A549 (cell line): ENCODE data around the gene PRXL2B. TPM values are rescaled to one million over a fixed set of nuclear protein-coding genes. Genes with fewer than 3 reads are reported as not detected.

Source experiments
- ATAC-seq, 2 experiments: fragments of 200-7000 bp in 1 of 2; fragments of >200 bp in 1 of 2; cut with Nextera tagmentation in 1 of 2; cut with Tn5 transposase in 1 of 2; 3 replicates each; pipeline versions ENCODE4 v1.8.0 to v1.9.1; 2018 to 2020; ENCODE audit warnings: mild to moderate bottlenecking in 1 of 2, moderate library complexity in 1 of 2
- CTCF ChIA-PET: fragments of 300-600 bp; sonication (Branson Sonifier 250); formaldehyde crosslinking; extraction: SDS; loops from one replicate; lab custom pipeline; 2021; ENCODE audit warnings: antibody characterized with exemption, inconsistent platforms; lab: Yijun Ruan, JAX
- POLR2A ChIA-PET: fragments of 350-600 bp; formaldehyde crosslinking; extraction: SDS; loops from one replicate; lab custom pipeline; 2021; ENCODE audit warnings: antibody characterized with exemption, inconsistent platforms; lab: Yijun Ruan, JAX
- DNase-seq, 2 experiments: peaks; one replicate each; pipeline versions ENCODE4 v3.0.0 to v3.0.0-alpha.2; 2011 to 2016; ENCODE audit warnings: low read depth in 1 of 2, low spot score in 1 of 2
- FAIRE-seq: peaks from 2 replicates; lab custom pipeline; 2011; peaks lifted over from hg19 to GRCh38; lab: Jason Lieb, UNC
- H3K27ac ChIP-seq, 2 experiments: fragments of >200 bp; sonication (Bioruptor Twin); formaldehyde crosslinking; 3 replicates each; pipeline ENCODE4 v1.5.1; 2016 to 2017
- H3K4me1 ChIP-seq: fragments of >200 bp; sonication (Bioruptor Twin); formaldehyde crosslinking; 3 replicates; pipeline ENCODE4 v1.6.1; 2016
- H3K4me2 ChIP-seq: fragments of >200 bp; sonication (Bioruptor Twin); formaldehyde crosslinking; 3 replicates; pipeline ENCODE4 v1.6.1; 2016
- H3K4me3 ChIP-seq: fragments of >200 bp; sonication (Bioruptor Twin); formaldehyde crosslinking; 3 replicates; pipeline ENCODE4 v1.5.1; 2016
- H3K9me3 ChIP-seq: fragments of >200 bp; sonication (Bioruptor Twin); formaldehyde crosslinking; 3 replicates; pipeline ENCODE4 v1.6.1; 2016
- BHLHE40 ChIP-seq: IDR thresholded peaks from 2 replicates; pipeline ENCODE4 v1.6.1; 2012; ENCODE audit warnings: low read depth, low read length, inconsistent platforms
- CBX2 ChIP-seq: fragments of 200-600 bp; sonication (generic); IDR thresholded peaks from 2 replicates; pipeline ENCODE4 v1.6.1; 2016; ENCODE audit warnings: low read depth, mild to moderate bottlenecking, borderline replicate concordance
- CBX8 ChIP-seq: fragments of 200-600 bp; sonication (generic); IDR thresholded peaks from 2 replicates; pipeline ENCODE4 v1.6.1; 2016
- CEBPB ChIP-seq, 2 experiments: fragments of >200 bp in 1 of 2; sonication (Bioruptor Twin) in 1 of 2; formaldehyde crosslinking in 1 of 2; IDR thresholded peaks; 2 replicates each; pipeline ENCODE4 v1.6.1; 2012 to 2016
- FOSB ChIP-seq: fragments of 250-450 bp; sonication (Bioruptor Pico); IDR thresholded peaks from 2 replicates; pipeline ENCODE4 v1.5.0; 2020; ENCODE audit warnings: mild to moderate bottlenecking, moderate library complexity
- FOXS1 ChIP-seq: fragments of 250-450 bp; sonication (Bioruptor Pico); IDR thresholded peaks from 2 replicates; pipeline ENCODE4 v1.5.0; 2020; ENCODE audit warnings: mild to moderate bottlenecking, moderate library complexity
- GATA3 ChIP-seq: IDR thresholded peaks from 2 replicates; pipeline ENCODE4 v1.6.1; 2012; ENCODE audit warnings: borderline replicate concordance
- HOXA7 ChIP-seq: fragments of 250-450 bp; sonication (Bioruptor Pico); IDR thresholded peaks from 2 replicates; pipeline ENCODE4 v1.5.0; 2020; ENCODE audit warnings: mild to moderate bottlenecking, moderate library complexity
- HOXB13 ChIP-seq: fragments of 250-450 bp; sonication (Bioruptor Pico); IDR thresholded peaks from 2 replicates; pipeline ENCODE4 v1.5.0; 2020; ENCODE audit warnings: low read depth, mild to moderate bottlenecking, moderate library complexity
- JUN ChIP-seq, 2 experiments: fragments of >200 bp; sonication (Bioruptor Twin); formaldehyde crosslinking; IDR thresholded peaks; 2 replicates in 1 of 2; 3 replicates in 1 of 2; pipeline ENCODE4 v1.6.1; 2016 to 2017
- JUNB ChIP-seq: fragments of >200 bp; sonication (Bioruptor Twin); formaldehyde crosslinking; IDR thresholded peaks from 2 replicates; pipeline ENCODE4 v1.6.1; 2016
- MYC ChIP-seq: IDR thresholded peaks from 2 replicates; pipeline ENCODE4 v1.6.1; 2012; ENCODE audit warnings: mild to moderate bottlenecking, inconsistent platforms, low read length, improper control_type of control experiment, borderline replicate concordance
- PHF8 ChIP-seq: fragments of 200-600 bp; sonication (generic); IDR thresholded peaks from 2 replicates; pipeline ENCODE4 v1.6.1; 2016; ENCODE audit warnings: low read depth, mild to moderate bottlenecking, antibody characterized with exemption, moderate library complexity, borderline replicate concordance
- RCOR1 ChIP-seq: fragments of 150-350 bp; IDR thresholded peaks from 2 replicates; pipeline ENCODE4 v1.6.1; 2014; ENCODE audit warnings: antibody characterized with exemption, low read length, low read depth
- SMC3 ChIP-seq: fragments of >200 bp; sonication (Bioruptor Twin); formaldehyde crosslinking; IDR thresholded peaks from 3 replicates; pipeline ENCODE4 v1.6.1; 2018; ENCODE audit warnings: inconsistent platforms
- TP53 ChIP-seq: fragments of 250-450 bp; sonication (Bioruptor Pico); IDR thresholded peaks from 2 replicates; pipeline ENCODE4 v1.5.0; 2021; ENCODE audit warnings: mild to moderate bottlenecking, moderate library complexity
- WGBS: methylation state at CpG from one replicate; pipeline ENCODE4 v1.1.6; 2017; ENCODE audit errors: missing lambda C conversion rate; 5-methylcytosine and 5-hydroxymethylcytosine counted together
- polyA plus RNA-seq, 4 experiments: library from polyadenylated mRNA; depleted of rRNA in 3 of 4; stranded (reverse); fragments of >200 nt; fragmentation: RNase III in 1 of 4; extraction: RNeasy Plus Mini Kit Qiagen cat#74134 plus additional on column Dnase treatment in 1 of 4; gene quantifications; 2 replicates in 3 of 4; 3 replicates in 1 of 4; pipeline ENCODE4 v1.2.3, GENCODE V29; 2011 to 2017
- TF ChIP-seq, protein P1 (sequence below): IDR thresholded peaks from 2 replicates; pipeline ENCODE4 v1.6.1; 2012
- TF ChIP-seq, protein P2 (sequence below): fragments of 250-450 bp; sonication (Bioruptor Pico); IDR thresholded peaks from 2 replicates; pipeline ENCODE4 v1.5.0; 2021; ENCODE audit warnings: mild to moderate bottlenecking, moderate library complexity, borderline replicate concordance
- TF ChIP-seq, protein P3 (sequence below): IDR thresholded peaks from 2 replicates; pipeline ENCODE4 v1.6.1; 2012; ENCODE audit warnings: low read depth, borderline replicate concordance
- TF ChIP-seq, protein P4 (sequence below): fragments of 150-350 bp; IDR thresholded peaks from 2 replicates; pipeline ENCODE4 v1.6.1; 2014; ENCODE audit warnings: low read depth, mild to moderate bottlenecking, low read length

PRXL2B gene
- polyA plus RNA-seq, 2 of the 4 experiments (the other 2 are of a cell fraction), result 4.4 to 16.4 TPM

DNA sequence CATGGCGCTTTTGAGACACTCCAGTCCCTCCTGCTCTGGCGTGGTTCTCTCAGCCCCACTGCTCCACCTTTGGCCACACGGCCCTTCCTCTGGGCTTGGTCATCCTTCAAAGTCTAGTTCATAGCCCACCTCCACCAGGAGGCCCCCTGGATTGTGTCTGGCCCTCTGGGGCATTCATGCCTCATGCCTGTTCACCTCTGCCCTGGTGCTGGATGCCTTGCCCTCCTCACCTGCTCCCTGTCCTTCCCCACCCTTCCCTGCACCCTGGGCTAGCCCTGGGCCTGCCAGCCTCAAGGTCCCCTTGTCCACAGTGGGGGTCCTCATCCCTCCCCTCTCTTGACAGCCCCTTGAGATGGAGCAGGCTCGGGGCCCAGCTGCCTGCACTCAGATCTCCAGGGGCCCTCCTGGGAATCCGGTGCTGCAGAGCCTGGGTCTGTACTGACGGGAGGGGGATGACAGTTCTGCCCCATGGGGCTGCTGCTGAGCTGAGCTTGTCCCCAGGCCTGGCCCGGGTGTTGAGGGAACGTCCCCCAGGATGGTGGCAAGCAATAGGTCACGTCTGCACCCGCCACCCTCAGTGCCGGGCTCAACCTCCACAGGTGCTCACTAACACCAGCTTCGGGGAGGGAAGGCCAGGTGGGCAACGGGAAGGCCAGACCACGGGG, 18.4 kb downstream of the PRXL2B start:
- ATAC-seq (no peak), FAIRE-seq (no peak), DNase-seq (no peak)
- Histone ChIP-seq H3K4me1 (no peaks in the 10 kb centered on the region), H3K27ac (no peak overlapping the region), H3K9me3 (no peaks in the 10 kb centered on the region), H3K4me2 (no peak overlapping the region), H3K4me3 (no peak overlapping the region)
- ChIA-PET CTCF (no interaction called here), POLR2A (no interaction called here)
- 30% methylated on average over 2 of the region's 14 CpGs for WGBS
- TF ChIP-seq TP53 (CRISPR knock-in tag) (no peak), RCOR1 (no peak)

DNA sequence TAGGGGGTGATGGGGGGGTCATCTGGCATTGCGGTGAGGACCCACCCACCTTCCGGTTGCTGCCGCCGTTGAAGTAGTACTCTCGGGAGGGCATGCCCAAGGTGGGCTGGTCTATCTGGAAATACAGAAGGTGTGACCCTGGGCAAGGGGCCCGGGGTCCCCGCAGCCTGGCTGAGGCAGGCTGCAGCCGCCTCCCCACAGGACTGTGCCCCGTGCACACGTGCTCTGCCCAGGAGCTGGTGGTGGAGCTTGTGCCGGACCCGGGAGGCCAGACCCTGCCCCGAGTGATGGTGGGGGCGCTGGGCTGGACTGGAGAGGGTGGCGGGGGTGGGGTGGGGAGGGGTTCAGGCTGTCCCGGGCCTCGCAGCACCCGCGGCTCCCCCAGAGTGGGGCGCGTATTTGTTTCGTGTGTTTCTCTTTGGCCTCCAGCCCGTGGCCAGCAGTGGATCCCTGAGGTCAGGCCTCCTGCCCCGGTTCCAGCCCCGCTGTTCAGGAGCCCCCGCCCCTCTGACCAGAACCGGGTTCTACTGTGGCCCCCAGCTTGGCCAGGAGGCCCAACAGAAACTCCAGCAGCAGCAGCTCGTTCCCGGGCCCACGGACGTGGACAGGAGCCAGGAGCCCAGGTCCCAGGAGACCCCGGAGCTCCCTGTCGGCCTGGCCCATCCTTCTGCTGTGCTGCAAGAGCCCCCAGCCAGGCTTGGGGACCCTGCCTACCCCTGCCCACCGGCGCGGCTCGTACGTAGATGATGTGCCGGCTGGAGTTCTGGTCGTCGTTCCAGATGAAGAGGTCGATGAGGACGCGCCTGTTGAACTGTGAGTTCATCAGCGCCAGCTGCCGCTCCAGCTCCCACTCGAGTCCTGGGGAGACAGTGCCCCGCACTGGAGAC, 19.2 kb downstream of the PRXL2B start:
- TF ChIP-seq, protein P1, sequence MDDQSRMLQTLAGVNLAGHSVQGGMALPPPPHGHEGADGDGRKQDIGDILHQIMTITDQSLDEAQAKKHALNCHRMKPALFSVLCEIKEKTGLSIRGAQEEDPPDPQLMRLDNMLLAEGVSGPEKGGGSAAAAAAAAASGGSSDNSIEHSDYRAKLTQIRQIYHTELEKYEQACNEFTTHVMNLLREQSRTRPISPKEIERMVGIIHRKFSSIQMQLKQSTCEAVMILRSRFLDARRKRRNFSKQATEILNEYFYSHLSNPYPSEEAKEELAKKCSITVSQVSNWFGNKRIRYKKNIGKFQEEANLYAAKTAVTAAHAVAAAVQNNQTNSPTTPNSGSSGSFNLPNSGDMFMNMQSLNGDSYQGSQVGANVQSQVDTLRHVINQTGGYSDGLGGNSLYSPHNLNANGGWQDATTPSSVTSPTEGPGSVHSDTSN, result no peak
- no peak for TF ChIP-seq HOXA7 (CRISPR knock-in tag)
- no peak for TF ChIP-seq SMC3
- TF ChIP-seq, protein P2, sequence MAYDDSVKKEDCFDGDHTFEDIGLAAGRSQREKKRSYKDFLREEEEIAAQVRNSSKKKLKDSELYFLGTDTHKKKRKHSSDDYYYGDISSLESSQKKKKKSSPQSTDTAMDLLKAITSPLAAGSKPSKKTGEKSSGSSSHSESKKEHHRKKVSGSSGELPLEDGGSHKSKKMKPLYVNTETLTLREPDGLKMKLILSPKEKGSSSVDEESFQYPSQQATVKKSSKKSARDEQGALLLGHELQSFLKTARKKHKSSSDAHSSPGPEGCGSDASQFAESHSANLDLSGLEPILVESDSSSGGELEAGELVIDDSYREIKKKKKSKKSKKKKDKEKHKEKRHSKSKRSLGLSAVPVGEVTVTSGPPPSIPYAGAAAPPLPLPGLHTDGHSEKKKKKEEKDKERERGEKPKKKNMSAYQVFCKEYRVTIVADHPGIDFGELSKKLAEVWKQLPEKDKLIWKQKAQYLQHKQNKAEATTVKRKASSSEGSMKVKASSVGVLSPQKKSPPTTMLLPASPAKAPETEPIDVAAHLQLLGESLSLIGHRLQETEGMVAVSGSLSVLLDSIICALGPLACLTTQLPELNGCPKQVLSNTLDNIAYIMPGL (CRISPR knock-in tag), result no peak
- no peak for TF ChIP-seq CEBPB (IDR thresholded peaks at IDR 0.05)
- no peak for TF ChIP-seq BHLHE40
- no peak for TF ChIP-seq FOSB (CRISPR knock-in tag)
- POLR2A ChIA-PET, result no interaction called here
- Histone ChIP-seq H3K27ac (no peak overlapping the region), H3K4me3 (no peak overlapping the region), H3K9me3 (no peaks in the 10 kb centered on the region), H3K4me1 (no peaks in the 10 kb centered on the region), H3K4me2 (no peak overlapping the region)
- DNase-seq (no peak), ATAC-seq (no peak), FAIRE-seq (no peak)
- WGBS, result 69% methylated on average over 9 of the region's 48 CpGs
- CTCF ChIA-PET, result no interaction called here

DNA sequence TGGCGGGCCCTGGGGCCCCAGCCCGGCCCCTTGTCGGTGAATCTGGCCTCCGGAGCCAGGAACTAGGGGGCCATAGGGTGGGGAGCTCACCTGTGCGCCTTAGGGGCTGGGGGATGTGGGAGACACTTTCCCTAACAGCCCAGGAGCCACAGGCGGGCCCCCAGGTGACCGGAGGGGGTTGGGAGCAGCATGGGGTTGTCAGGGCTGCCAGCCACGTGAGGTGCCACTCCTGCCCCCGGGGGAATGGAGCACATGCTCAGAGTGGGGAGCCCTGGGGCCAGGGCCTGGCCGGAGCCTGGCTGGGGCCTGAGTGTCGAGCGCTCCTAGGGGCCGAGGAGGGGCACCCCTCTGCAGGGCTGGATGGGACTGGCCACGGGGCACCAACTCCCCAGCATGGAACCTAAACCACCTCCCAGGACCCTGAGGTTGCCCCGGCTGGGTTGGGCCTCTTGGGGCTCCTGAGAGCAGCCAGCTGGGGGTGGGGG, 19.9 kb downstream of the PRXL2B start:
- H3K27ac ChIP-seq, result no peak overlapping the region
- no peak for FAIRE-seq
- no CpG with 5 or more reads among the region's 15 CpGs for WGBS
- H3K9me3 ChIP-seq, result no peaks in the 10 kb centered on the region
- TF ChIP-seq PHF8 (no peak), JUNB (no peak), MYC (no peak), GATA3 (no peak), HOXB13 (CRISPR knock-in tag) (no peak), HOXA7 (CRISPR knock-in tag) (no peak), CBX8 (no peak), CBX2 (no peak), JUN (IDR thresholded peaks at IDR 0.05) (no peak), FOXS1 (no peak)
- TF ChIP-seq, protein P2 (CRISPR knock-in tag), result no peak
- TF ChIP-seq, protein P3, sequence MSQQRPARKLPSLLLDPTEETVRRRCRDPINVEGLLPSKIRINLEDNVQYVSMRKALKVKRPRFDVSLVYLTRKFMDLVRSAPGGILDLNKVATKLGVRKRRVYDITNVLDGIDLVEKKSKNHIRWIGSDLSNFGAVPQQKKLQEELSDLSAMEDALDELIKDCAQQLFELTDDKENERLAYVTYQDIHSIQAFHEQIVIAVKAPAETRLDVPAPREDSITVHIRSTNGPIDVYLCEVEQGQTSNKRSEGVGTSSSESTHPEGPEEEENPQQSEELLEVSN, result no peak
- TF ChIP-seq, protein P4, sequence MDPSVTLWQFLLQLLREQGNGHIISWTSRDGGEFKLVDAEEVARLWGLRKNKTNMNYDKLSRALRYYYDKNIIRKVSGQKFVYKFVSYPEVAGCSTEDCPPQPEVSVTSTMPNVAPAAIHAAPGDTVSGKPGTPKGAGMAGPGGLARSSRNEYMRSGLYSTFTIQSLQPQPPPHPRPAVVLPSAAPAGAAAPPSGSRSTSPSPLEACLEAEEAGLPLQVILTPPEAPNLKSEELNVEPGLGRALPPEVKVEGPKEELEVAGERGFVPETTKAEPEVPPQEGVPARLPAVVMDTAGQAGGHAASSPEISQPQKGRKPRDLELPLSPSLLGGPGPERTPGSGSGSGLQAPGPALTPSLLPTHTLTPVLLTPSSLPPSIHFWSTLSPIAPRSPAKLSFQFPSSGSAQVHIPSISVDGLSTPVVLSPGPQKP, result no peak
- TF ChIP-seq, protein P1, result no peak
- TF ChIP-seq, all 56 proteins: peak for 0
- no peak overlapping the region for H3K4me2 ChIP-seq
- ATAC-seq, result no peak
- ChIA-PET CTCF (no interaction called here), POLR2A (no interaction called here)
- DNase-seq, result no peak
- no peak overlapping the region for H3K4me3 ChIP-seq
- no peaks in the 10 kb centered on the region for H3K4me1 ChIP-seq
